PC-9 (cell line): ENCODE data around the gene TRIML2.

ENCODE experiments used
- CTCF ChIP-seq: fragments of 200-600 bp; sonication (generic); conservative IDR thresholded peaks from 2 replicates; pipeline ENCODE4 v1.6.1; 2017; ENCODE audit warnings: mixed run types, antibody characterized with exemption, mild to moderate bottlenecking, moderate library complexity
- EZH2 ChIP-seq: fragments of 200-600 bp; sonication (generic); IDR thresholded peaks from 2 replicates; pipeline ENCODE4 v1.8.0; 2017; ENCODE audit warnings: antibody characterized with exemption, low read depth

DNA sequence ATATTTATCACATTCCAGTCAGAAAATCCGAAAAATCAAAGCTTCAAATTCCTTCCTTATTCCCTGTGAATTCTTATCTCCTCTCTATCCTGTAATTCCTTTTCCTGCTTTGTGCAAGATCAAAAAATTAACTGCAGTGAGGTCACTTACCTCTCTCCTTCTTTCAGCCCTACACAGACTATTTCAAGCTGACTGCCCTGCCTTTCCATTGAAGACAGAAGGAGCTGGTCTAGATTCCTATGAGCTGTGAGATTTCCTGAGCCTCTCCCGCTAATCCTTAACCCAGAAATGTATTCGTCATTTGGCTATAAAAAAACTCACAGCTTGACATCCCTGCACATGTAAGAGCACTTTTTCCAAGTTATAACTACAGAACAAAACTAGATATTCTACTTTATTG lies 26.6 kb downstream of the TRIML2 start:
- TF ChIP-seq CTCF (no peak), EZH2 (no peak)
